GM18511 (cell line): ENCODE data around the gene NAA80.
A peak's percentile ranks its signal among the peaks of the same experiment; 100 is the strongest.
"Not testable (repeated sequence)": the region's sequence is repeated elsewhere in the genome, so short reads cannot be mapped to it uniquely, and the experiment has no call there.

Experiments used
- ATAC-seq: cut with Tn5 transposase; IDR thresholded peaks from one replicate; pipeline ENCODE4 v1.9.1; 2021; ENCODE audit warnings: mild to moderate bottlenecking, moderate library complexity; ENCODE audit not compliant: unreplicated experiment

NAA80 gene

DNA sequence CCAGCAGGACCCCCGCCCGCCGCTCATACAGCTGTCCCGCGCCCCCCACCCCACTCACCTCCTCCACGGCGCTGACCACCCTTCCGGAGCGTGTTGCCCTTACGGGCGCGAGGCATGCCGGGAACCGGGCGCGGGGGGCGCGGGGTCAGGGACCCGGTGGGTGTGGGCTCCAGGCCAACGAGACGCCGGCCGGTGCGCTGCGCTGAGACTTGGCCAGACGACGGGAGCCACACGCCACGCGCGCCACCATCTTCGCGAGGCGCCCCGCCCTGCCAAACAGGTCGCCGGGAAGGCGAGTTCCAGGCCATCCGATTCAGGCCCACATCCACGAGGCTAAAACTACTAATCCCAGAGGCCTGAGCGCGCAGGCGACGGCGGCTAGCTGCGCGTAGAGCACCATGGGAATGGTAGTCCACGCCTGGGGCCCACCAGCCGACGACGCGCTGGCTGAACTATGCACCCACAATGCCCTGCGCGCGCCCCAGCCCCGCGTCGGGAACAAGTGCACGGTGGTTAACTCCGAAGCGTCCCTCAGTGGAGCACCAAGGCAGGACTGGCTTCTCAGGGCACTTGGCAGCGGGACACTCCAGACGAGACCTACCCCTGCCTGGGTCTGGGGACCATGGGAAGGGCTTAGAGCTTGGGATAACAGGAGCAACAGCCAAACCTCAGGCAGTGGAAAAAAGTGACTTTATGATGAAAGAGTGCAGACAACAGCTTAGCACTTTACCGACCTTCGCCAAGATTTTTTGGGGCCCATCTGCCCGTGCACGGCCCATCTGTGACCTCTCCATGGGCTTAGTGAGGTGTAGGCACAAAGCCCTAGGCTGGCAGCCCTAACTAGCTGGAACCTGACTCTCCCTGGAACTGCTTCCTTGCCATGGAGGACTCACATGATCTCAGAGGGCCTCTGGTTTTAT lies 6.8 kb downstream of the NAA80 start, which contains the start of gene IFRD2:
TSS of gene IFRD2 (minus strand) at position 271 of the 920 bp plus-strand sequence. CDS start at position 116, 155 bp downstream.
- peak; percentile 97 for ATAC-seq

DNA sequence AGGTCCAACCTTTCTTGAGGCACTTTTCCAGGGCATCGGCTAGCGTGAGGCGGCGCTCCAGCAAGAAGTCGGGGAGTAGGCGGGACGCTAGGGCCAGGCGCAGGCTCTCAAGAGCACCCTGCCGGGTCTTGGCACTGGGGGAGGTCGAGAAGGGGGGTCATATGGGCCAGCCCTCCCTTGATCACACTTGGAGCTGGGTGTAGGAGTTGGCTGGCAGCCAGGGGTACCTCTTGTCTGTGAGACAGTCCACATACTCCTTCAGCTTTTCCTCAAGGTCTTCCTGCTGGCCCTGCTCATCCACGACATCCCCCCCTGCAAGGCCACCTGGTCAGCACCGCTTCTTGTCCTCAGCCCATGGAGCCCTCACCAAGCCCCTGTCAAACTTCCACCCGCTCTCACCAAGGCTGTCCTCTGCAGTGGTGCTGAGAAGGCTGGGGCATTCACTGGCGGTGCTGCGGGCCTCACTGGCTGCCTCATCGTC lies 9.0 kb downstream of the NAA80 start:
- no peak for ATAC-seq

DNA sequence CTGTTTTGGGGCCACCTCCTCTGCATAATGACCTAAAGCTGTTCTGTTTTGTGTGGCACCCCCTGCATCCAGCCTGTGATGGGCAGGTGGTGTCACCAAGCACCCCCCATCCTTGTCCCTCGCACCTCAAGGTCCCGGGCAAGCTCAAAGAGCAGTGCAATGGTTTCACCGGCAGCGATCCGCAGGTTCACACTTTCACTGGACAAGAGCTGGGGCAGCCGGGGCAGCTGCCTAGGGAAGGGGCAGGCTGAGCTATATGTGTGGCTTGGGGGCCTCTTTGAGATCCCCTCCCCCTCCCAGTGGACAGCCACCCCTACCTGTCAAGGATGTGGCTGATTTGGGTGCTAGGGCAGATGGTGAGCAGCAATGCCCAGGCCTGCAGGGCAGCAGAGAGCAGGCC lies 10.1 kb downstream of the NAA80 start:
- ATAC-seq = no peak

DNA sequence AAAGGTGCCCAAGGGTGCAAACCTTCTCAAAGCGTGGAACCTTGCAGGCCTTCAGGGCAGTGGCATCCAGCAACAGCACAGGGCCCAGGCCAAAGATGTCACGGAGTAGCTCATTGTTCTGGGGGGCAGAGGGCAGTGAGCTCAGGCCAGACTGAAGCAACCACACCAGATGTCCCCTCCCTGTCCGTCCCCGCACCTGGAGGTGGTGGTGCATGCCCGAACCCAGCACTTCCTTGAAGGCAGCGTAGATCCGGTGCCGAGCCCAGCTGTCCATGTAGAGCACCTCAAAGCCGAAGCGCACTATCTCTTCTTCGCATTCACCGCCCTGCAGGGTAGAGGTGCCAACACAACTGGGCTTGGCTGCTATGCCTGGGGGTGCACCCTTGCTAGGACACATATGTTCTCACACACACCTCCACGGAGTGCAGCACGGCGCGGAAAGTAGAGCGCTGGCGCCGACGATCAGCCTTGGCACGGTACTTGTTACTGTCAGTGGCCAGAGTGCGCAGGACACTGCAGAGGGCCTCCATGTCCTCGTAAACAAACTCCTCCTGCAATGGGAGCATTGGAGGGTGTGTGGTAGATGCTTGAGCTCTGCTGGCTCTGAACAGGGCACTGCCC lies 10.7 kb downstream of the NAA80 start:
- ATAC-seq = no peak

DNA sequence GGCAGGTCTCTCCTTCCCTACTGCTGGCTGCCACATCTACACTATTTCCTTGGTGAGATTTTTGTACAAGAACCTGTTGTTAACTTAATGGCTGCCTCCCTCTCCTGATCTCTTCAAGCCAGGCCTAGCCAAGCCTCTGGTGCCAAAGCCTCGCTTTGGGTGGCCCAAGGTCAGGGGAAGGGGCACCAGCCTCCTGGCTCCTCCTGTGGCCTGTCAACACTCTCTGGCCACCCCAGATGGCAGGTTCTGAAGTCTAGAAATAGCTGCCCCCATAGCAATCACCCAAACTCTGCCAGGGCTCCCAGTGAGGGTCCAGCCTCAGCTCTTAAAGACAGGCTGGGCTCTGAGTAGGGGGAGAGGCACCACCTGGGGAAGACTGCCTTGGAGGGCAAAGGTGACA lies 11.9 kb downstream of the NAA80 start:
- ATAC-seq = no peak

DNA sequence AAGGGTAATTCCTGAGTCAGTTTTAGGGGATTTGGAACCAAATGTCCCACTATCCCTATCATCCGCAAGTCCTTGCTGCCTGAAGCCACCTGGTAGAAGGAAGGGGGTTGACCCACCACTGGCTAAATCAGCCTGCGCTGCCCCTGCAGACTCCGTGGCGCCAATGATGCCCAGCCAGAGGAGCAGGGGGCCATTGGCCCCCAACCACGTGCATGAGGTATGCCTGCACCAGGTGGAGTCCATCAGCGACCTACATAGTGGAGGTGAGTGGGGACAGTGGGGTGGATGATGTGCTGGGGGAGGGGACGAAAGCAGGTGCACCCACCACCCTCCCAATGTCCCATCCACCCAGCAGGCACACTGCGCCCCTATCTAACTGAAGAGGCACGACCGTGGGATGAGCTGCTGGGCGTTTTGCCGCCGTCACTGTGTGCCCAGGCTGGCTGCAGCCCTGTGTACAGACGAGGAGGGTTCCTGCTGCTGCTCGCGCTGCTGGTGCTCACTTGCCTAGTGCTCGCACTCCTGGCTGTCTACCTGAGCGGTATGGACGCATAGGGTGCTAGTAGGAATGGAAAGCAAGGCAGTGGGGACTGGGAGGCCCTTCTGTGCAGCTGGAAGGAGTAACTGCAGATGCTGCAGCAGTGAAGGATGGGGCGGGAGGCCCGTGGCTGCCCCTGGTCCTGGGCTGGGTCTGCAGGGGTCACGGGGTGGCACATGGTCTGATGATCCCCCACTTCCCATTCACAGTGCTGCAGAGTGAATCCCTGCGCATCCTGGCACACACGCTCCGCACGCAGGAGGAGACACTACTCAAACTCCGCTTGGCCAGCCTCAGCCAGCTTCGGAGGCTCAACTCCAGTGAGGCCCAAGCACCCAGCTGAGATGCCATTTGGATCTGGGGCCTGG lies 12.6 kb downstream of the NAA80 start:
- ATAC-seq = no peak

DNA sequence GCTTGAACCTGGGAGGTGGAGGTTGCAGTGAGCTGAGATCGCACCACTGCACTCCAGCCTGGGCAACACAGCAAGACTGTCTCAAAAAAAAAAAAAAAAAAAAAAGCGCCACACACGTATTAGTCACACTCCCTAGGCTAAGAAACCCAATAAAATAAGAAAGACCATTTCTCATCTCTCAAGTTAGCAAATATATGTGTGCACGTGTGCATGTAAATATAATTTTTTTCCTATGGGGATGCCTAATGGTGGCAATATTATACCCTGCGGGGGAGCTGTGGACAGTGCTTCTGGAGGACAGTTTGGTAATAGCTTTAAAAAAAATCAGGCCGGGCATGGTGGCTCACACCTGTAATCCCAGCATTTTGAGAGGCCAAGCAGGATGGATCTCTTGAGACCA lies 15.1 kb downstream of the NAA80 start:
- not testable (repeated sequence) for ATAC-seq

DNA sequence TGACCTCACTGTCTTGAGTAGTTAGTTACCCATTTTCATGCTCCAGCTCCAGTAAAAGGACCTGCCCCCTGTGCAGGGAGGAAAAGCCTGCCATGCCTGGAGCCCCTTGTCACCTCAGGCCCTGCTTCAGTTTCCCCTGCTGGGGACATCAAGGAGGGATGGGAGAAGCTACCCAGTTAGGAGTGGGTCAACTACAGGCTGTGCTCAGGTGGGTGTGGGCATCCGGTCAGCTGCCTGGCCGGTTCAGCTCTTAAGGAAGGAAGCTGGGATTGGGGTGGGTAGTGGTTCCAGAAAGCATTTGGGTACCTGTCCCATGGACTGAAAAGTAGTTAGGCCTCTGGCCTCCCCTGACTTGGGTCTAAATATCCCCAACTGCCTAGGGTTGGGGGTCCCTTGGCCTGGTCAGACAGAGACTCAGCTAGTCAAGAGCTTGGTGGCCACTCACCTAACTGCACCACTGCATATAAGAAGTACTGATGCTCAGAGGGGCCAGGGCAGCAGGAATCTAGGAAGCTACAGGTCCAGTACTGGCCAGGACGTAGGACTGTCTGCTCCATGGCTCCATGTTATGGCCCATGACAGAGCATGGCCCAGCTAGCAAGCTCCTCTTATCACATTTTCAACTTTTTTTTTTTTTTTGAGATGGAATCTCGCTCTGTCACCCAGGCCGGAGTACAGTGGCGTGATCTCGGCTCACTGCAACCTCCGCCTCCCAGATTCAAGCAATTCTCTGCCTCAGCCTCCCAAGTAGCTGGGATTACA lies 19.8 kb downstream of the NAA80 start:
- ATAC-seq = no peak

DNA sequence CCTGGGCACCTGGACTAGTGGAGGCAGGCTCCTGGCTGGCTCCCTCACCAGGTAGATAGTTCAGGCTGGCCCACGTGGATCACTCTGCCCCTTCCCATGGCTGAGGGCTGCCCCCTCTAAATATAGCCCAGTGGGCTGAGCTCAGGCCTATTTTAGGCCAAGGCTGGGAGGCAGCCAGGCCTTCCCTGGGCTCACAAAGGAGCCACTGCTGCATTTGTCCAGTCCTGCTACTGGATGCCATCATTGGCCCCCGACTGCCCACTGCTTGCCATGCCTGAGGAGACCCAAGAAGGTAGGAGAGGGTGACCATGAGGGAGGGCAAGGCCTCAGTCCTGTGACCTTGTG lies 20.4 kb downstream of the NAA80 start, which contains the start of gene LSMEM2:
TSS of gene LSMEM2 (plus strand) at position 208 of the 345 bp plus-strand sequence. CDS start at position 235, 27 bp downstream.
- no peak for ATAC-seq

DNA sequence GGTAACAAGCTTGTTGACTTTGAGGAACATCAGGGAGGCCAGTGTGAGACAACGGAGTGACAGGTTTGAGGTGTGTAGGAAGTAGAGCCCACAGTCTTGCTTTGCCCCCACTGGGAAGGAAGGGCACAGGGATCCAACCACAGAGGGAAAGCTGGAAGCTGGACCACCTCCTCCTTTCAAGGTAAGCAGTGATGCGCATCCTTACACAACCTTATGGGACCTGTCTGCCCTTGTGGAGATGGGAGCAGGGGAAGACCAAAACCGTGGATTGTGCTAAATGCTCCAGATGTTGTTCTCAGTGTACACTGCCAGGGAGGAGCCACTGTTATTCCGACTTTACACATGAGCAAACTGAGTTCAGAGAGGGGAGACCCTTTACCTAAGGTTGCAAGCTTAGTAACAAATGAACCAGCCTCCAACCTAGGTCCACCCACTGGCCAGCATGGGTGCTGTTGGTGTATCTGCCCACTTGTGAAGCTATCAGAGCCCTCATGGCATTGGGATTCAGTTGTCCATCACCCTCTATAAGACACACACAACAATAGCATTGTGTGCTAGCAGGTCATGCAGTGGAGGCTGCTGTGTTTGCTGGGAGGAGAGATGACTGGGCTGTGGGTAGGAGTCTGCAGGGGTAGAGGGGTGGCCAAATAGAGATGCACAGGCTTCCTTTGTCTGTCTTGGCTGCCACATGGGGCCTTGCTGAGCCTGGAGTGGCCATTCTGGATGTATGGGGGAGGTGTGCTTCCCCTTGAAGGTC lies 20.9 kb downstream of the NAA80 start:
- no peak for ATAC-seq

DNA sequence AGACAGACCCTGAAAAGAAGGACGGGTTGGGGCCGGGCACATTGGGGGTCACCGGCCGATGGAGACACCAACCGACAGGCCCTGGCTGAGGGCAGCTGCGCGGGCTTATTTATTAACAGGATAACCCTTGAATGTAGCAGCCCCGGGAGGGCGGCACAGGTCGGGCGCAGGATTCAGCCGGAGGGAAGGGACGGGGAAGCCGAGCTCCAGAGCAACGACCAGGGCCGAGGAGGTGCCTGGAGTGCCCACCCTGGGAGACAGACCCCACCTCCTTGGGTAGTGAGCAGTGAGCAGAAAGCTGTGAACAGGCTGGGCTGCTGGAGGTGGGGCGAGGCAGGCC lies 22.5 kb downstream of the NAA80 start:
- no peak for ATAC-seq

DNA sequence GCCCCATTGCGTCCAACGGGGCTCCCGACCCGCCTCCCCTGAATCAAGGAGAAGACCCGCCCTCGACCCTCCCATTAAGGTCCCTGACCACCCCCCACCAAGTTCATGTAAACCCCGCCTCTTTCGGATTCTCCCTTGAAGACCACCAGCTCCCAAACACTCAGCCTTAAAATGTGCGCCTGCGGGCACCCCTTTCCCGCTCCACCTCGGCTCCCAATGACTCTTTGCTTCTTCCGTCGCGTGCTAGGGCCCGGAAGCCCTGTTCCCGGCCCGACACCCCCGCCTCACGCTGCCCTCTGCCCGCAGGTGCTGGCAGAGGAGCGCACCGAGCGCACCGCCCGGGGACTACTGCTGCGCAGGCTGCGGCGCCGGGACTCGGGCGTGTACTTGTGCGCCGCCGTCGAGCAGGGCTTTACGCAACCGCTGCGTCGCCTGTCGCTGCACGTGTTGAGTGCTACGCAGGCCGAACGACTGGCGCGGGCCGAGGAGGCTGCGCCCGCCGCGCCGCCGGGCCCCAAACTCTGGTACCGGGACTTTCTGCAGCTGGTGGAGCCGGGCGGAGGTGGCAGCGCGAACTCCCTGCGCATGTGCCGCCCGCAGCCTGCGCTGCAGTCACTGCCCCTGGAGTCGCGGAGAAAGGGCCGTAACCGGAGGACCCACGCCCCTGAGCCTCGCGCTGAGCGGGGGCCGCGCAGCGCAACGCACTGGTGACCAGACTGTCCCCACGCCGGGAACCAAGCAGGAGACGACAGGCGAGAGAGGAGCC lies 23.0 kb downstream of the NAA80 start:
- no peak for ATAC-seq

DNA sequence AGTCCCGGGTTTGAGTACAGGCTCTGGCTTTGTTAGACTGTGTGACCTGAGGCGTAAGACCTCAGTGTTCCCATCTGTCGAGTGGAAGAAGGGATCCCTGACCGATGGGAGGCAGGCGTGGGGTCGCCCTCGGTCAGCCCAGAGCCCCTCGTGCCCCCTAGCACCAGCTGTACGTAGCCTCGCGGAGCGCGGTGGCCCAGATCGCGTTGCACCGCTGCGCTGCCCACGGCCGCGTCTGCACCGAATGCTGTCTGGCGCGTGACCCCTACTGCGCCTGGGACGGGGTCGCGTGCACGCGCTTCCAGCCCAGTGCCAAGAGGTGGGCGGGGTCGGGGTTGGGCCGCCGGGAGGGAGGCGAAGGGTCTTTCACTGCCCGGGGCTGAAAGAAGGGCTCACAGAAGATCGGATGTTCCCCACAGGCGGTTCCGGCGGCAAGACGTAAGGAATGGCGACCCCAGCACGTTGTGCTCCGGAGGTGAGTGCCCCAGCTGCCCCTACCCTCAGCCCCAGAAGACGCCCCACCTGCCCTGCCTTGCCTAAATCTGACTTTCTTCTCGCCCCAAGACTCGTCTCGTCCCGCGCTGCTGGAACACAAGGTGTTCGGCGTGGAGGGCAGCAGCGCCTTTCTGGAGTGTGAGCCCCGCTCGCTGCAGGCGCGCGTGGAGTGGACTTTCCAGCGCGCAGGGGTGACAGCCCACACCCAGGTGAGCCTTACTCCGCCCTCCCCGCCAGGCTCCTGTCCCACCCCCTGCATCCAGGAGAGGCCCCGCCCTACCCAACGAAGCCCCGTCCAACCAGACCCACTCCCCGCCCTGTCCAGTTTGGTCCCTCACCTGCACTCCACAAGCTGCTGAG lies 23.8 kb downstream of the NAA80 start:
- ATAC-seq = no peak

DNA sequence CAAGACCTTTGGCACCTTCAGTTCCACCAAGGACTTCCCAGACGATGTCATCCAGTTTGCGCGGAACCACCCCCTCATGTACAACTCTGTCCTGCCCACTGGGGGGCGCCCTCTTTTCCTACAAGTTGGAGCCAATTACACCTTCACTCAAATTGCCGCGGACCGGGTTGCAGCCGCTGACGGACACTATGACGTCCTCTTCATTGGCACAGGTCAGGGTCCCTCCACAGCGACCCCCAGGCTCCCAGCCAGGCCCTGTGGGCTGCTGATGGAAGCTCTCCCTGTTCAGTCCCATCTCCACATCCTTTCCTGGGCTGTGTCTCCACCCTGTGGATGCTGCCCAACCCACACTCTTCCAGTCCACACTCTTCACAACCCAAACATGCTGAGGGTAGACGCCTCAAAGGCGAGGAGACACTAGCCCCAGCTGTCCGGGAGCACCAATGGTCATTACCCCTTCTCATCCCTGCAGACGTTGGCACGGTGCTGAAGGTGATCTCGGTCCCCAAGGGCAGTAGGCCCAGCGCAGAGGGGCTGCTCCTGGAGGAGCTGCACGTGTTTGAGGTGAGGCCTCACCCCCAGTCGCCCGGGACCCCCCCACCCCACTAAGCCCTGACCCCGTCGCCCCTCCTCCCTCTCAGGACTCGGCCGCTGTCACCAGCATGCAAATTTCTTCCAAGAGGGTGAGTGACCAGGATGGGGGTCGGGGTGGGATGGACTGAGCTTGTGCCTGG lies 24.7 kb downstream of the NAA80 start:
- ATAC-seq = no peak

DNA sequence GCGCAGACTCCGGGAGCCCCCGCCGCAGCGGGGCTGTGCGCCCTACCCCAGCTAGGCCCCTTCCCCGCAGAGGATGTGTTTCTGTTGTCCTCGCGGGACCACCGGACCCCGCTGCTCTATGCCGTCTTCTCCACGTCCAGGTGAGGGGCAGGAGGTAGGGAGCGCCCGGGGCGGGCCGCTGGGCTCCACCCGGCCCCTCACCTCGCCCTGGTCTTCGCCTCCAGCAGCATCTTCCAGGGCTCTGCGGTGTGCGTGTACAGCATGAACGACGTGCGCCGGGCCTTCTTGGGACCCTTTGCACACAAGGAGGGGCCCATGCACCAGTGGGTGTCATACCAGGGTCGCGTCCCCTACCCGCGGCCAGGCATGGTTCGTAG lies 25.5 kb downstream of the NAA80 start:
- ATAC-seq = no peak

DNA sequence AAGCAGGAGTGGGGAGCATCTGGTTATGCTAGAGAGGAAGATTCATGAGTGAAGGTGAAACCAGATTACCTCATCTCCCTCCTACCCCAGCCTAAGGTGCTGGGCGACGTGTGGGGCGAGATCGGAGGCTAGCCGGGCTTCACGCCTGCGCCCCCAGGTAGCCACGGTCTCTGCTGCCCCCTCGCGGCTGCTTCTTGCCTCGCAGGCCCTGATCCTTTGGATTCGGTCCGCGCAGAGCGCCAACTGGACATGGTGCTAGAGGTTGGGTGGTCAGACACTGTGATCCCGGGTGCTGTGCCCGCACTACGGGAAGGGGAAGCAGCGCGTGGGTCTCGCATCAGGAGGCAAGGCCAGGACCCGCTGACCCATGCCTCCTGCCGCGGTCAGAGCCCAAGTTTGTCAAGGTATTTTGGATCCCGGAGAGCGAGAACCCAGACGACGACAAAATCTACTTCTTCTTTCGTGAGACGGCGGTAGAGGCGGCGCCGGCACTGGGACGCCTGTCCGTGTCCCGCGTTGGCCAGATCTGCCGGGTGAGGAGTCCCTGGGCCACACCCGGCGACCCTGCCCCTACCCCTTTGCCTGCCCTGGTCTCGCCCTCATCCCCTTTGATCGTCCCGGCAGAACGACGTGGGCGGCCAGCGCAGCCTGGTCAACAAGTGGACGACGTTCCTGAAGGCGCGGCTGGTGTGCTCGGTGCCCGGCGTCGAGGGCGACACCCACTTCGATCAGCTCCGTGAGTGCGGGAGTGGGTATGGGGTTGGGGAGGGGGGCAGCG lies 26.1 kb downstream of the NAA80 start:
- ATAC-seq = peak; percentile 91

DNA sequence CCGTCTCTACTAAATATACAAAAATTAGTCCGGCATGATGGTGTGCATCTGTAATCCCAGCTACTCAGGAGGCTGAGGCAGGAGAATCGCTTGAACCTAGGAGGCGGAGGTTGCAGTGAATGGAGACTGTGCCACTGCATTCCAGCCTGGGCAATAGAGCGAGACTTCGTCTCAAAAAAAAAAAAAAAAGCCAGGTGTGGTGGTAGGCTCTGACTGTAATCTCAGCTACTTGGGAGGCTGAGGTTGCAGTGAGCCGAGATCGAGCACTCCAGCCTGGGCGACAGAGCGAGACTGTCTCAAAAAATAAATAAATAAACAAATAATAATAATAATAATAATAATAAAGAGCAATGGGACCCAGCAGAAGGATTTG lies 26.7 kb downstream of the NAA80 start:
- not testable (repeated sequence) for ATAC-seq
